ENCODE data around the gene PPP3CB. TPM values are rescaled to one million over a fixed set of nuclear protein-coding genes. Genes with fewer than 3 reads are reported as not detected.

PPP3CB gene
- total and polyA plus RNA-seq, 8 donors: 12.5 to 77.1 (median 29.1) TPM

DNA sequence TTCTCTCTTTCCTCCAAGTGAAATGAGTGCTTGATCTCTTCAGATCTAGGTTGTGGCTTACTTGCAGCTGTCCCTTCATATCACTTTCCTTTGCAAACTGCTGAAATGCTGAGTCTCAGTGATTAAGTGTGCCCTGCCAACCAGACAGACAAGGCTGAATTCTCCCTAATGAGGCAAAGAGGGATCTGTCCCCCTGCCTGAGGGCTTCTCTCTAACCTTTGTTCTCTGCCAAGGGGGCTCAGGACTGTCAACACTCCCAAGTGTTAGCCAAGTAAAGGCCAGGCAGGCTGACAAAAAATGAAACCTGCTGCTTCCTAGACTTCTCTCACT lies 62.3 kb downstream of the PPP3CB start, which contains the start of gene MSS51:
MSS51 (minus strand) TSS at position 24 of the 330 bp plus-strand sequence. CDS start 5,277 bp downstream, outside the sequence.
- peak in 1 of 2 donors; percentile 16 for DNase-seq
- Histone ChIP-seq H3K4me1 (no peaks in the 10 kb centered on the region), H3K4me3 (no peak within 1 kb of the TSS), H3K27ac (no peak within 1 kb of the TSS), H3K36me3 (peaks cover 7 to 51% (median 41%) of the 10 kb centered on the region in 4 donors), H3K9me3 (no peaks in the 10 kb centered on the region), H3K27me3 (no peaks in the 10 kb centered on the region)
- TF ChIP-seq, protein P1, sequence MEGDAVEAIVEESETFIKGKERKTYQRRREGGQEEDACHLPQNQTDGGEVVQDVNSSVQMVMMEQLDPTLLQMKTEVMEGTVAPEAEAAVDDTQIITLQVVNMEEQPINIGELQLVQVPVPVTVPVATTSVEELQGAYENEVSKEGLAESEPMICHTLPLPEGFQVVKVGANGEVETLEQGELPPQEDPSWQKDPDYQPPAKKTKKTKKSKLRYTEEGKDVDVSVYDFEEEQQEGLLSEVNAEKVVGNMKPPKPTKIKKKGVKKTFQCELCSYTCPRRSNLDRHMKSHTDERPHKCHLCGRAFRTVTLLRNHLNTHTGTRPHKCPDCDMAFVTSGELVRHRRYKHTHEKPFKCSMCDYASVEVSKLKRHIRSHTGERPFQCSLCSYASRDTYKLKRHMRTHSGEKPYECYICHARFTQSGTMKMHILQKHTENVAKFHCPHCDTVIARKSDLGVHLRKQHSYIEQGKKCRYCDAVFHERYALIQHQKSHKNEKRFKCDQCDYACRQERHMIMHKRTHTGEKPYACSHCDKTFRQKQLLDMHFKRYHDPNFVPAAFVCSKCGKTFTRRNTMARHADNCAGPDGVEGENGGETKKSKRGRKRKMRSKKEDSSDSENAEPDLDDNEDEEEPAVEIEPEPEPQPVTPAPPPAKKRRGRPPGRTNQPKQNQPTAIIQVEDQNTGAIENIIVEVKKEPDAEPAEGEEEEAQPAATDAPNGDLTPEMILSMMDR (IDR thresholded peaks at IDR 0.05): no peak
- no peak for TF ChIP-seq POLR2AphosphoS5 (IDR thresholded peaks at IDR 0.05)
- no peak for TF ChIP-seq POLR2A (IDR thresholded peaks at IDR 0.05)
- no peak for TF ChIP-seq EP300 (IDR thresholded peaks at IDR 0.05)
- intact Hi-C loops (cut with DNase I; ENCODE audit: low total_unique reads): no loop called here

- TF ChIP-seq EP300 (IDR thresholded peaks at IDR 0.05) (no peak), POLR2A (IDR thresholded peaks at IDR 0.05) (no peak), POLR2AphosphoS5 (IDR thresholded peaks at IDR 0.05) (no peak)
- TF ChIP-seq, protein P1 (IDR thresholded peaks at IDR 0.05): no peak
- WGBS, 5 donors: 53 to 70% (median 68%) methylated on average over 2 of the region's 2 CpGs
Measured at GRCh38 chr10:73432646-73433537, 62.9 kb downstream of the PPP3CB start.

GRCh38 chr10:73426318-73426717 lies 69.5 kb downstream of the PPP3CB start:
- H3K36me3 ChIP-seq: peaks cover 21 to 86% (median 74%) of the 10 kb centered on the region in 4 donors

More at GRCh38 chr10:73432646-73433537, 62.9 kb downstream of the PPP3CB start:
- intact Hi-C loops (cut with DNase I; ENCODE audit: low total_unique reads): no loop called here
- H3K36me3 ChIP-seq: peaks cover 4 to 50% (median 41%) of the 10 kb centered on the region in 4 donors
- H3K27ac ChIP-seq: no peak overlapping the region
- no peak overlapping the region for H3K4me3 ChIP-seq
- H3K4me1 ChIP-seq: no peaks in the 10 kb centered on the region
- H3K27me3 ChIP-seq: no peaks in the 10 kb centered on the region
- no peaks in the 10 kb centered on the region for H3K9me3 ChIP-seq
- DNase-seq: no peak

DNA sequence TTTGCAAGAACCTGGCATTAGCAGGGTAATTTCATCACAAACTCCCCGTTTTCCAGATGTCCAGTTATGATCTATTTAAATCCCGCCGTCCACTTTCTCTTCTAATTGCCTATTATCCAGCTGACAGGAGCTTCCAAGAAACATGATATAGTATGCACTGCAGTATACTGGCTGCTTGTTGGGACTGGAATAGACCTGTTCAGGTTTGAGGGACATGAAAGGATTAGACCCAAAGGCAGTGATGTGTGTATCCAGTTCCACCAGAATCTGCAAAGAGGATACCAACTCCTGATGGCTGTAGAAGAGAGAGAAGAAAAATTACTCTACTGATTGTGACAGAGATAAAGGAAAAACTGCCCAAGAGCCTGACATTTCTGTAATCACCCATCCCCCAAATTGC lies 71.3 kb downstream of the PPP3CB start:
- no peak overlapping the region for H3K4me3 ChIP-seq
- no peak for DNase-seq
- peaks cover 0 to 1% (median under 1%) of the 10 kb centered on the region in 4 donors for H3K4me1 ChIP-seq
- H3K36me3 ChIP-seq: peaks cover 21 to 75% (median 71%) of the 10 kb centered on the region in 4 donors
- H3K27me3 ChIP-seq: no peaks in the 10 kb centered on the region
- 77 to 98% (median 92%) methylated on average over 3 of the region's 3 CpGs for WGBS, 5 donors
- H3K9me3 ChIP-seq: no peaks in the 10 kb centered on the region
- no peak overlapping the region for H3K27ac ChIP-seq
- intact Hi-C loops (cut with DNase I; ENCODE audit: low total_unique reads): no loop called here
- TF ChIP-seq, protein P1 (IDR thresholded peaks at IDR 0.05): no peak
- no peak for TF ChIP-seq EP300 (IDR thresholded peaks at IDR 0.05)
- TF ChIP-seq POLR2AphosphoS5 (IDR thresholded peaks at IDR 0.05): no peak
- no peak for TF ChIP-seq POLR2A (IDR thresholded peaks at IDR 0.05)

More at GRCh38 chr10:73426318-73426717, 69.5 kb downstream of the PPP3CB start:
- 96 to 98% (median 98%) methylated on average over 4 of the region's 4 CpGs for WGBS, 5 donors
- Histone ChIP-seq H3K4me3 (no peak overlapping the region), H3K27me3 (no peaks in the 10 kb centered on the region), H3K27ac (no peak overlapping the region), H3K9me3 (no peaks in the 10 kb centered on the region), H3K4me1 (no peaks in the 10 kb centered on the region)
- no peak for DNase-seq
- intact Hi-C loops (cut with DNase I; ENCODE audit: low total_unique reads): no loop called here
- TF ChIP-seq POLR2A (IDR thresholded peaks at IDR 0.05): no peak
- TF ChIP-seq POLR2AphosphoS5 (IDR thresholded peaks at IDR 0.05): no peak
- no peak for TF ChIP-seq EP300 (IDR thresholded peaks at IDR 0.05)
- TF ChIP-seq, protein P1 (IDR thresholded peaks at IDR 0.05): no peak
